Upper lobe of left lung (tissue), 4 donors: ENCODE measurements around the gene EVC2.
A peak's percentile ranks its signal among the peaks of the same experiment; 100 is the strongest.

ENCODE experiments used
- CTCF ChIP-seq, 6 experiments: fragments of 450-650 bp in 4 of 6; fragments of 200-600 bp in 2 of 6; sonication (generic) in 2 of 6; IDR thresholded peaks; one replicate each; pipeline ENCODE4 v1.5.1; 2016 to 2019; ENCODE audit warnings: antibody characterized with exemption in 6 of 6
- EP300 ChIP-seq, 4 donors: sonication (generic); formaldehyde crosslinking; IDR thresholded peaks; one replicate each; pipeline ENCODE4 v1.5.1; 2017; ENCODE audit warnings: antibody characterized with exemption in 4 of 4, control low read depth in 2 of 4
- POLR2A ChIP-seq, 4 donors: fragments of 450-650 bp; IDR thresholded peaks; one replicate each; pipeline ENCODE4 v1.5.1; 2016 to 2017; ENCODE audit warnings: antibody characterized with exemption in 4 of 4, mild to moderate bottlenecking in 2 of 4
- POLR2AphosphoS5 ChIP-seq, 2 donors: sonication (generic); formaldehyde crosslinking; IDR thresholded peaks; one replicate each; pipeline ENCODE4 v1.5.1; 2017; ENCODE audit warnings: antibody characterized with exemption in 2 of 2

- peak in 1 of 6 experiments; percentile 10 for TF ChIP-seq CTCF (IDR thresholded peaks at IDR 0.05)
- TF ChIP-seq POLR2A (IDR thresholded peaks at IDR 0.05): peak in 1 of 4 donors; percentile 53
- no peak for TF ChIP-seq EP300 (IDR thresholded peaks at IDR 0.05)
- TF ChIP-seq POLR2AphosphoS5 (IDR thresholded peaks at IDR 0.05): peak in 1 of 2 donors; percentile 12
Measured at GRCh38 chr4:5710961-5711478, 2.7 kb upstream of the EVC2 start, which contains the start of gene EVC.
